ENCODE data around the gene FUOM. TPM values are rescaled to one million over a fixed set of nuclear protein-coding genes. Genes with fewer than 3 reads are reported as not detected.
"Not testable (repeated sequence)": the region's sequence is repeated elsewhere in the genome, so short reads cannot be mapped to it uniquely, and the experiment has no call there.

Gene FUOM
- total and polyA plus RNA-seq, 12 donors, result 2.0 to 17.0 (median 6.2) TPM

GRCh38 chr10:133370030-133370786 is 12.4 kb upstream of the FUOM start:
- H3K36me3 ChIP-seq, result peaks cover 0 to 64% (median 45%) of the 10 kb centered on the region in 9 donors
- intact Hi-C loops (cut with DNase I), result no loop called here
- 91 to 93% methylated on average over 24 of the region's 24 CpGs for WGBS, 2 donors
- H3K4me1 ChIP-seq, result peaks cover 4 to 23% (median 14%) of the 10 kb centered on the region in 9 donors
- no peaks in the 10 kb centered on the region for H3K27me3 ChIP-seq
- H3K4me3 ChIP-seq, result no peak overlapping the region
- ATAC-seq, result no peak
- no peak for DNase-seq
- TF ChIP-seq, protein P1, sequence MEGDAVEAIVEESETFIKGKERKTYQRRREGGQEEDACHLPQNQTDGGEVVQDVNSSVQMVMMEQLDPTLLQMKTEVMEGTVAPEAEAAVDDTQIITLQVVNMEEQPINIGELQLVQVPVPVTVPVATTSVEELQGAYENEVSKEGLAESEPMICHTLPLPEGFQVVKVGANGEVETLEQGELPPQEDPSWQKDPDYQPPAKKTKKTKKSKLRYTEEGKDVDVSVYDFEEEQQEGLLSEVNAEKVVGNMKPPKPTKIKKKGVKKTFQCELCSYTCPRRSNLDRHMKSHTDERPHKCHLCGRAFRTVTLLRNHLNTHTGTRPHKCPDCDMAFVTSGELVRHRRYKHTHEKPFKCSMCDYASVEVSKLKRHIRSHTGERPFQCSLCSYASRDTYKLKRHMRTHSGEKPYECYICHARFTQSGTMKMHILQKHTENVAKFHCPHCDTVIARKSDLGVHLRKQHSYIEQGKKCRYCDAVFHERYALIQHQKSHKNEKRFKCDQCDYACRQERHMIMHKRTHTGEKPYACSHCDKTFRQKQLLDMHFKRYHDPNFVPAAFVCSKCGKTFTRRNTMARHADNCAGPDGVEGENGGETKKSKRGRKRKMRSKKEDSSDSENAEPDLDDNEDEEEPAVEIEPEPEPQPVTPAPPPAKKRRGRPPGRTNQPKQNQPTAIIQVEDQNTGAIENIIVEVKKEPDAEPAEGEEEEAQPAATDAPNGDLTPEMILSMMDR (IDR thresholded peaks at IDR 0.05), result no peak
- no peaks in the 10 kb centered on the region for H3K9me3 ChIP-seq
- no peak overlapping the region for H3K27ac ChIP-seq

DNA sequence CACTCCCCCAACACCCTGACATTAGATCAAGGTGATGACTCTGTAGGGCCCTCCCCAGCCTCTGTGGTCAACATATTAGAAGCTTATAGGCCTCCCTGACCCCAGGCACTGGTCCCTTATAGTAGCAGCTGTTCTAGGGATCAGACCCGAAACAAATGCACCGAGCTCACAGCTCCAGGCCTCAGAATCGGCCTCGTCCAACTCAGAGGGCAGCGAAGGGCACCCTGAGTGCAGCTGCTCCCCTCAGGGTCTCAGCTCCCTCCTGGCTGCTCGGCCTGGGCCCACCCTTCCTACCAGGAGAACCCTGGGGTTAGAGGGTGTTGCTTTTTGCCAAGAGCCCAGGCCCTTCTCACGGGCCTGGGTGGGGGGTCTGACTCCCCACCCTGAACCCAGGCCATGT is 10.3 kb upstream of the FUOM start:
- Histone ChIP-seq H3K36me3 (peaks cover 0 to 84% (median 56%) of the 10 kb centered on the region in 9 donors), H3K4me1 (peaks cover 4 to 20% (median 7%) of the 10 kb centered on the region in 9 donors), H3K9me3 (no peaks in the 10 kb centered on the region), H3K27ac (no peak overlapping the region), H3K4me3 (no peak overlapping the region), H3K27me3 (no peaks in the 10 kb centered on the region)
- ATAC-seq, result no peak
- WGBS, 2 donors, result 92 to 93% methylated on average over 7 of the region's 7 CpGs
- intact Hi-C loops (cut with DNase I), result no loop called here
- TF ChIP-seq, protein P1 (IDR thresholded peaks at IDR 0.05), result no peak
- DNase-seq, result no peak

DNA sequence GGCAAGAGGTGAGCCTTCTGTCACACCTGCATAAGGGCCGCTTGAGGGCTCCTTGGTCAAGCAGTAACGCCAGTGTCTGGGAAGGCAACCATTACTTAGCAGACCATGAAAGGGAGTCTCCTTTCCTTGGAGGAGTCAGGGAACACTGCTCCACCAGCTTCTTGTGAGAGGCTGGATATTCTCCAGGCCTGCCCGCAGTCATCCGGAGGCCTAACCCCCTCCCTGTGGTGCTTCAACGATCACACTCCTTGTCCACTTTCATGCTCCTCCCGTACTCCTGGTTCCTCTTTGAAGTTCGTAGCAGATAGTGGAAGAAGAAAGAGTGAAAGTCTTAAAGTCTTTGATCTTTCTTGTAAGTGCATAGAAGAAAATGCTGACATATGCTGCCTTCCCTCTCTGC is 9.6 kb upstream of the FUOM start:
- 79 to 83% methylated on average over 3 to 5 of the region's 7 CpGs for WGBS, 2 donors

GRCh38 chr10:133366751-133367150 is 8.9 kb upstream of the FUOM start:
- H3K4me3 ChIP-seq, result no peak overlapping the region
- H3K9me3 ChIP-seq, result no peaks in the 10 kb centered on the region
- WGBS, 2 donors, result 95 to 97% methylated on average over 13 of the region's 13 CpGs
- no peaks in the 10 kb centered on the region for H3K27me3 ChIP-seq
- no peak overlapping the region for H3K27ac ChIP-seq
- ATAC-seq (no peak), DNase-seq (no peak)
- intact Hi-C loops (cut with DNase I), result no loop called here
- H3K4me1 ChIP-seq, result peaks cover 0 to 12% (median 0%) of the 10 kb centered on the region in 9 donors
- peaks cover 0 to 98% (median 56%) of the 10 kb centered on the region in 9 donors for H3K36me3 ChIP-seq
- TF ChIP-seq, protein P1 (IDR thresholded peaks at IDR 0.05), result no peak

More for the DNA sequence above, 9.6 kb upstream of the FUOM start:
- H3K9me3 ChIP-seq; ATAC-seq; H3K27me3 ChIP-seq; DNase-seq; intact Hi-C loops (cut with DNase I); H3K4me3 ChIP-seq; H3K27ac ChIP-seq: not testable (repeated sequence)
- Histone ChIP-seq H3K4me1 (peaks cover 4 to 19% (median 7%) of the 10 kb centered on the region in 9 donors), H3K36me3 (peaks cover 0 to 91% (median 56%) of the 10 kb centered on the region in 9 donors)

DNA sequence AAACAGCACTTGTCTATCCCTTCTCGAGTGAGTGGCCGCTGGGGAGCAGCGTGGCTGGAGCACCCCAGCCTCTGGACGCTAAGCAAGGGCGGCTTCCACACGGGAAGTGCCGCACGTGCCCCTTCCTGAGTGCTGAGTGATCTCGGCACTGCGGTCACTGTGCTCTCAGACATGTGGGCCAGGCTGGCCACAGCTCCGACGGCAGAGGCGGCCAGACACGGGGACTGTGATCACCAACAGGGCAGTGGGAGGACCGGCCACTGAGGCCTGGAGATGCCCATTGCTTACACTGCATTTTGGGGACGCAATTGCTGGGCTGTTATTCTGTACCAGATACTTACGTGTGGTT is 8.3 kb upstream of the FUOM start:
- WGBS, 2 donors, result 83 to 84% methylated on average over 17 of the region's 17 CpGs
- no peak for DNase-seq
- no peak for ATAC-seq
- Histone ChIP-seq H3K27ac (no peak overlapping the region), H3K4me1 (peaks cover 0 to 9% (median 0%) of the 10 kb centered on the region in 9 donors), H3K9me3 (peaks cover 0 to 3% (median 0%) of the 10 kb centered on the region in 11 donors), H3K36me3 (peaks cover 0 to 96% (median 56%) of the 10 kb centered on the region in 9 donors), H3K4me3 (no peak overlapping the region), H3K27me3 (no peaks in the 10 kb centered on the region)
- intact Hi-C loops (cut with DNase I), result no loop called here
- TF ChIP-seq, protein P1 (IDR thresholded peaks at IDR 0.05), result no peak

Measured in heart right ventricle (tissue), 16 donors.